PC-9 (cell line): ENCODE results near the gene CSNK1G3. TPM values are rescaled to one million over a fixed set of nuclear protein-coding genes. Genes with fewer than 3 reads are reported as not detected.

Experiments used
- BruUV-seq: library from RNA; stranded (reverse); fragments of 400-500 nt; replicated peaks from 2 replicates; lab custom pipeline; 2021; lab: Mats Ljungman, UMichigan
- CTCF ChIA-PET: fragments of 300-600 bp; sonication (Branson Sonifier 250); formaldehyde crosslinking; loops from one replicate; lab custom pipeline; 2022; ENCODE audit warnings: antibody characterized with exemption; lab: Charles Lee
- POLR2A ChIA-PET: fragments of 300-600 bp; sonication (Branson Sonifier 250); formaldehyde crosslinking; loops from one replicate; lab custom pipeline; 2022; ENCODE audit warnings: antibody characterized with exemption; ENCODE audit not compliant: unreplicated experiment; lab: Charles Lee
- DNase-seq, 2 experiments: peaks; one replicate each; pipeline versions ENCODE4 v3.0.0 to v3.0.0-alpha.2; 2015 to 2022; ENCODE audit warnings: mixed read lengths in 1 of 2
- H2AFZ ChIP-seq: fragments of 200-600 bp; sonication (generic); 2 replicates; pipeline ENCODE4 v1.8.1; 2017; ENCODE audit warnings: antibody characterized with exemption
- H3F3A ChIP-seq: fragments of 200-600 bp; sonication (generic); 2 replicates; pipeline ENCODE4 v1.8.1; 2017; ENCODE audit warnings: antibody characterized with exemption, mild to moderate bottlenecking, low read depth; ENCODE audit not compliant: insufficient read depth
- H3K27ac ChIP-seq: fragments of 200-600 bp; sonication (generic); 2 replicates; pipeline ENCODE4 v1.6.1; 2016; ENCODE audit warnings: mixed run types
- H3K27me3 ChIP-seq: fragments of 200-600 bp; sonication (generic); 2 replicates; pipeline ENCODE4 v1.6.1; 2016; ENCODE audit warnings: low read depth, mixed run types; ENCODE audit not compliant: insufficient read depth
- H3K36me3 ChIP-seq: fragments of 200-600 bp; sonication (generic); 2 replicates; pipeline ENCODE4 v1.6.1; 2016; ENCODE audit warnings: low read depth, mixed run types
- H3K4me1 ChIP-seq: fragments of 200-600 bp; sonication (generic); replicated peaks from 2 replicates; pipeline ENCODE4 v1.6.1; 2016; ENCODE audit warnings: mixed run types; ENCODE audit not compliant: insufficient read depth
- H3K4me2 ChIP-seq: fragments of 200-600 bp; sonication (generic); 2 replicates; pipeline ENCODE4 v1.6.1; 2017; ENCODE audit warnings: mixed run types
- H3K4me3 ChIP-seq: fragments of 200-600 bp; sonication (generic); 2 replicates; pipeline ENCODE4 v1.6.1; 2016; ENCODE audit warnings: mixed run types
- H3K79me2 ChIP-seq: fragments of 200-600 bp; sonication (generic); 2 replicates; pipeline ENCODE4 v1.6.1; 2017; ENCODE audit warnings: low read depth, mixed run types
- H3K9me2 ChIP-seq: fragments of 200-600 bp; sonication (generic); 2 replicates; pipeline ENCODE4 v1.8.1; 2017; ENCODE audit warnings: mild to moderate bottlenecking; ENCODE audit not compliant: insufficient read depth
- H3K9me3 ChIP-seq: fragments of 200-600 bp; sonication (generic); 2 replicates; pipeline ENCODE4 v1.8.1; 2016; ENCODE audit warnings: low read depth; ENCODE audit not compliant: insufficient read depth
- H4K20me1 ChIP-seq: fragments of 200-600 bp; sonication (generic); 2 replicates; pipeline ENCODE4 v1.8.1; 2017; ENCODE audit not compliant: insufficient read depth
- CTCF ChIP-seq: fragments of 200-600 bp; sonication (generic); conservative IDR thresholded peaks from 2 replicates; pipeline ENCODE4 v1.6.1; 2017; ENCODE audit warnings: mixed run types, antibody characterized with exemption, mild to moderate bottlenecking, moderate library complexity
- EZH2 ChIP-seq: fragments of 200-600 bp; sonication (generic); IDR thresholded peaks from 2 replicates; pipeline ENCODE4 v1.8.0; 2017; ENCODE audit warnings: antibody characterized with exemption, low read depth
- intact Hi-C: fragments of 100-400 bp; cut with micrococcal nuclease; formaldehyde crosslinking; loops from one replicate; pipeline ENCODE4 v1.10.0; 2022; ENCODE audit not compliant: unreplicated experiment
- total RNA-seq: library from RNA; stranded (reverse); gene quantifications from 2 replicates; pipeline ENCODE4 v1.2.3, GENCODE V29; 2021

Gene CSNK1G3
- total RNA-seq, 1 experiment from 2014 or later: 39.0 TPM

- TF ChIP-seq EZH2 (no peak), CTCF (no peak)
- H3K27ac ChIP-seq: no peak overlapping the region
- H3K4me3 ChIP-seq: no peak overlapping the region
- no peaks in the 10 kb centered on the region for H3K9me3 ChIP-seq
- H3K4me1 ChIP-seq: no peaks in the 10 kb centered on the region
- DNase-seq: no peak
- BruUV-seq: no TSS peak
- H3K36me3 ChIP-seq: 0 out of 2 replicates have a peak, but pooled peaks cover 4% of the 10 kb centered on the region
- no peaks in the 10 kb centered on the region for H3F3A ChIP-seq
- ChIA-PET POLR2A (no interaction called here), CTCF (no interaction called here)
- H3K79me2 ChIP-seq: peaks cover 72% of the 10 kb centered on the region
- peaks cover 20% of the 10 kb centered on the region for H4K20me1 ChIP-seq
- no peak overlapping the region for H2AFZ ChIP-seq
- no peaks in the 10 kb centered on the region for H3K27me3 ChIP-seq
- H3K9me2 ChIP-seq: no peaks in the 10 kb centered on the region
- H3K4me2 ChIP-seq: no peak overlapping the region
- intact Hi-C loops: no loop called here
Measured at GRCh38 chr5:123537256-123537655, 25.3 kb downstream of the CSNK1G3 start.

GRCh38 chr5:123537845-123538244 lies 25.9 kb downstream of the CSNK1G3 start:
- H3K9me3 ChIP-seq: no peaks in the 10 kb centered on the region
- H2AFZ ChIP-seq: no peak overlapping the region
- TF ChIP-seq CTCF: no peak
- TF ChIP-seq EZH2: no peak
- H3F3A ChIP-seq: no peaks in the 10 kb centered on the region
- H3K79me2 ChIP-seq: peaks cover 72% of the 10 kb centered on the region
- H4K20me1 ChIP-seq: peaks cover 22% of the 10 kb centered on the region
- H3K36me3 ChIP-seq: 0 out of 2 replicates have a peak, but pooled peaks cover 4% of the 10 kb centered on the region
- intact Hi-C loops: no loop called here
- no TSS peak for BruUV-seq
- H3K4me2 ChIP-seq: no peak overlapping the region
- no peaks in the 10 kb centered on the region for H3K27me3 ChIP-seq
- DNase-seq: no peak
- no peak overlapping the region for H3K27ac ChIP-seq
- no peaks in the 10 kb centered on the region for H3K9me2 ChIP-seq
- no peaks in the 10 kb centered on the region for H3K4me1 ChIP-seq
- ChIA-PET POLR2A (no interaction called here), CTCF (no interaction called here)
- H3K4me3 ChIP-seq: no peak overlapping the region

GRCh38 chr5:123538670-123539459 lies 26.9 kb downstream of the CSNK1G3 start:
- Histone ChIP-seq H3K4me2 (no peak overlapping the region), H3K4me1 (no peaks in the 10 kb centered on the region), H3K4me3 (no peak overlapping the region), H3K27me3 (no peaks in the 10 kb centered on the region), H2AFZ (no peak overlapping the region), H3K27ac (no peak overlapping the region), H3K36me3 (0 out of 2 replicates have a peak, but pooled peaks cover 4% of the 10 kb centered on the region), H4K20me1 (peaks cover 28% of the 10 kb centered on the region), H3K9me2 (no peaks in the 10 kb centered on the region), H3K79me2 (peaks cover 71% of the 10 kb centered on the region), H3K9me3 (no peaks in the 10 kb centered on the region), H3F3A (no peaks in the 10 kb centered on the region)
- BruUV-seq: no TSS peak
- POLR2A ChIA-PET: no interaction called here
- intact Hi-C loops: no loop called here
- TF ChIP-seq CTCF: no peak
- TF ChIP-seq EZH2: no peak
- CTCF ChIA-PET: no interaction called here
- DNase-seq: no peak
